Erythroblast (primary cell): ENCODE measurements around the gene TMEM60.

Experiments
- GATA1 ChIP-seq: IDR thresholded peaks from 2 replicates; pipeline ENCODE4 v1.6.1; 2011; ENCODE audit warnings: low read depth, mild to moderate bottlenecking, control low read depth, low read length, moderate library complexity
- POLR2A ChIP-seq: IDR thresholded peaks from 2 replicates; pipeline ENCODE4 v1.6.1; 2011; ENCODE audit warnings: mild to moderate bottlenecking, low read length

DNA sequence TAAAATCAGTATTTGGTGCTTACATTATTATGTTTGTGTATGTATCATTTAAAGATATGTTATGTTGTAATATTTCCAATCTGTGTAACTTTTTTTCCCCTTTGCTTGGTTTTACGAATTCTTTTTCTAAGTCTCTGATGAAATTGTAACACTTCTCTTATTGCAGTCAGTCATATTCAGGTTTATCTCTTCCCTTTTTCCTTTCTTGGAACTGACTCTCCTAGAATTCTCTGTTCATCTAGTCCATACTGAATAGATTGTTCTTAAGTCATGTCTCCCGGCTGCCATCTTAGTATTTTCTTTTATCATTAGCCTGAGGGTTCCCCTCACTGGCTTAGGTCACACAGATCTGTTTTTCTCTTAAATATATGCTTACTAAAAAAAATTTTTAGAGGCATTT lies 45.0 kb upstream of the TMEM60 start:
- TF ChIP-seq POLR2A (no peak), GATA1 (no peak)
